GM12878 (cell line): ENCODE results near the gene SYT14. TPM values are rescaled to one million over a fixed set of nuclear protein-coding genes. Genes with fewer than 3 reads are reported as not detected.

ENCODE experiments used
- ATAC-seq: fragments of 200-7000 bp; cut with Tn5 transposase; 3 replicates; pipeline ENCODE4 v1.9.1; 2020; ENCODE audit warnings: mild to moderate bottlenecking, moderate library complexity
- BruUV-seq: library from RNA; stranded (reverse); fragments of 400-500 nt; replicated peaks from 2 replicates; lab custom pipeline; 2021; lab: Mats Ljungman, UMichigan
- CTCF ChIA-PET: fragments of 300-600 bp; sonication (Branson Sonifier 250); formaldehyde crosslinking; extraction: SDS; loops from one replicate; lab custom pipeline; 2021; ENCODE audit warnings: inconsistent platforms; lab: Yijun Ruan, JAX
- POLR2A ChIA-PET: fragments of 350-600 bp; formaldehyde crosslinking; extraction: SDS; loops from one replicate; lab custom pipeline; 2021; ENCODE audit warnings: inconsistent platforms; lab: Charles Lee
- RAD21 ChIA-PET: fragments of 300-600 bp; sonication (Branson Sonifier 250); formaldehyde crosslinking; loops from one replicate; lab custom pipeline; 2023; ENCODE audit warnings: antibody characterized with exemption; ENCODE audit not compliant: unreplicated experiment; lab: Charles Lee
- SMC1A ChIA-PET: fragments of 300-600 bp; sonication (Branson Sonifier 250); formaldehyde crosslinking; loops from one replicate; lab custom pipeline; 2023; ENCODE audit not compliant: unreplicated experiment, uncharacterized antibody; lab: Charles Lee
- DNase-seq: peaks from one replicate; pipeline ENCODE4 v3.0.0-alpha.2; 2011; ENCODE audit warnings: low read depth, low spot score
- FAIRE-seq: peaks from 3 replicates; lab custom pipeline; 2011; peaks lifted over from hg19 to GRCh38; lab: Jason Lieb, UNC
- H2AFZ ChIP-seq: 2 replicates; pipeline ENCODE4 v1.6.0; 2011; ENCODE audit warnings: low read depth, low read length, control low read depth; ENCODE audit not compliant: control insufficient read depth
- H3K27ac ChIP-seq: 2 replicates; pipeline ENCODE4 v1.5.1; 2011; ENCODE audit warnings: control low read depth; ENCODE audit not compliant: control insufficient read depth, insufficient read depth
- H3K27me3 ChIP-seq, 2 experiments: replicated peaks in 1 of 2; 2 replicates each; pipeline versions ENCODE4 v1.6.0 to v1.6.1; 2011; ENCODE audit warnings: low read length in 1 of 2; ENCODE audit not compliant: control insufficient read depth in 2 of 2, insufficient read depth in 2 of 2
- H3K36me3 ChIP-seq, 2 experiments: 2 replicates each; pipeline ENCODE4 v1.5.1; 2011; ENCODE audit warnings: low read length in 1 of 2; ENCODE audit not compliant: control insufficient read depth in 2 of 2, insufficient read depth in 2 of 2
- H3K4me1 ChIP-seq: 2 replicates; pipeline ENCODE4 v1.6.1; 2011; ENCODE audit warnings: mild to moderate bottlenecking, low read length, moderate library complexity, mixed read lengths; ENCODE audit not compliant: control insufficient read depth, insufficient read depth
- H3K4me2 ChIP-seq: 2 replicates; pipeline ENCODE4 v1.6.0; 2011; ENCODE audit warnings: control low read depth; ENCODE audit not compliant: control insufficient read depth, insufficient read depth
- H3K4me3 ChIP-seq: fragments of 200-600 bp; sonication (generic); 2 replicates; pipeline ENCODE4 v1.5.1; 2016
- H3K79me2 ChIP-seq: 2 replicates; pipeline ENCODE4 v1.6.0; 2011; ENCODE audit warnings: low read length; ENCODE audit not compliant: control insufficient read depth, insufficient read depth
- H3K9ac ChIP-seq: 2 replicates; pipeline ENCODE4 v1.8.0; 2011; ENCODE audit warnings: low read length, control low read depth, mixed read lengths; ENCODE audit not compliant: control insufficient read depth, insufficient read depth
- H3K9me3 ChIP-seq: replicated peaks from 3 replicates; pipeline ENCODE4 v1.5.1; 2011; ENCODE audit warnings: mild to moderate bottlenecking, low read length; ENCODE audit not compliant: control insufficient read depth, insufficient read depth
- H4K20me1 ChIP-seq: 2 replicates; pipeline ENCODE4 v1.6.0; 2011; ENCODE audit not compliant: control insufficient read depth, insufficient read depth
- BRCA1 ChIP-seq: IDR thresholded peaks from 2 replicates; pipeline ENCODE4 v1.6.1; 2011; ENCODE audit warnings: low read depth, low read length, improper control_type of control experiment
- CHD1 ChIP-seq: IDR thresholded peaks from 2 replicates; pipeline ENCODE4 v1.6.1; 2012; ENCODE audit warnings: low read depth, low read length, improper control_type of control experiment
- EED ChIP-seq: sonication (generic); IDR thresholded peaks from 2 replicates; pipeline ENCODE4 v1.6.1; 2016; ENCODE audit warnings: antibody characterized with exemption, low read depth
- ESRRA ChIP-seq: IDR thresholded peaks from 2 replicates; pipeline ENCODE4 v1.6.1; 2012; ENCODE audit warnings: mild to moderate bottlenecking, low read length, improper control_type of control experiment
- FOXK2 ChIP-seq: fragments of 450-650 bp; IDR thresholded peaks from 2 replicates; pipeline ENCODE4 v1.6.1; 2017; ENCODE audit warnings: mild to moderate bottlenecking, moderate library complexity
- HCFC1 ChIP-seq: fragments of 150-350 bp; IDR thresholded peaks from 2 replicates; pipeline ENCODE4 v1.6.1; 2014; ENCODE audit warnings: low read length
- HDGF ChIP-seq: fragments of 450-650 bp; IDR thresholded peaks from 2 replicates; pipeline ENCODE4 v1.6.1; 2016; ENCODE audit warnings: antibody characterized with exemption
- KAT2A ChIP-seq: conservative IDR thresholded peaks from 2 replicates; pipeline ENCODE4 v1.6.1; 2011; ENCODE audit warnings: low read depth, low read length; ENCODE audit not compliant: control insufficient read depth
- MXI1 ChIP-seq: fragments of 150-350 bp; IDR thresholded peaks from 2 replicates; pipeline ENCODE4 v1.6.1; 2011; ENCODE audit warnings: low read depth, mild to moderate bottlenecking, inconsistent platforms, low read length, improper control_type of control experiment
- MYC ChIP-seq: IDR thresholded peaks from 2 replicates; pipeline ENCODE4 v1.6.1; 2011; ENCODE audit warnings: mild to moderate bottlenecking, low read length, moderate library complexity, inconsistent platforms; ENCODE audit not compliant: insufficient read depth, insufficient replicate concordance, insufficient read length, severe bottlenecking
- PML ChIP-seq: IDR thresholded peaks from 2 replicates; pipeline ENCODE4 v1.6.1; 2012; ENCODE audit warnings: low read length, inconsistent platforms
- POLR2AphosphoS5 ChIP-seq: IDR thresholded peaks from 2 replicates; pipeline ENCODE4 v1.6.1; 2011; ENCODE audit warnings: mild to moderate bottlenecking, low read length, inconsistent platforms
- POU2F2 ChIP-seq: IDR thresholded peaks from 3 replicates; pipeline ENCODE4 v1.6.1; 2011; ENCODE audit warnings: low read depth, mild to moderate bottlenecking, low read length, borderline replicate concordance
- RBBP5 ChIP-seq: fragments of 200-600 bp; sonication (generic); conservative IDR thresholded peaks from 2 replicates; pipeline ENCODE4 v1.6.1; 2016
- TCF7 ChIP-seq: IDR thresholded peaks from 2 replicates; pipeline ENCODE4 v1.6.1; 2014; ENCODE audit warnings: antibody characterized with exemption, borderline replicate concordance
- YY1 ChIP-seq: IDR thresholded peaks from 2 replicates; pipeline ENCODE4 v1.6.1; 2011; ENCODE audit warnings: low read depth, mild to moderate bottlenecking, low read length
- WGBS: methylation state at CpG from one replicate; pipeline ENCODE4 v1.1.6; 2016; ENCODE audit warnings: low lambda C conversion rate; ENCODE audit not compliant: insufficient replicate concordance, insufficient coverage; ENCODE audit errors: missing lambda C conversion rate; 5-methylcytosine and 5-hydroxymethylcytosine counted together
- in situ Hi-C: fragments of 300-500 bp; cut with MboI; formaldehyde crosslinking; loops from 9 replicates; pipeline ENCODE4 v1.14.3; 2018; ENCODE audit warnings: mixed read lengths
- intact Hi-C: fragments of 100-400 bp; cut with micrococcal nuclease; formaldehyde crosslinking; loops from one replicate; pipeline ENCODE4 v1.14.2; 2022; ENCODE audit not compliant: unreplicated experiment
- polyA plus RNA-seq, 11 experiments: library from polyadenylated mRNA; depleted of rRNA in 4 of 11; unstranded in 6 of 11; stranded (reverse) in 5 of 11; fragments of >200 nt; fragmentation: Nextera tagmentation in 4 of 11; fragmentation: Illumina TruSeq in 1 of 11; extraction: Ambion mirVana in 4 of 11; extraction: Trizol in 1 of 11; gene quantifications; 1 replicate in 1 of 11; 2 replicates in 10 of 11; pipeline versions ENCODE4 v1.2.1 to v1.2.3, GENCODE V29; 2011 to 2016; ENCODE audit warnings: inconsistent platforms in 2 of 11, missing spikeins in 2 of 11, low read depth in 1 of 11
- total RNA-seq, 4 experiments: library from RNA; depleted of rRNA in 3 of 4; stranded (reverse); fragments of >200 nt in 3 of 4; fragmentation: Illumina TruSeq in 1 of 4; extraction: Trizol in 1 of 4; gene quantifications; 2 replicates each; pipeline versions ENCODE4 v1.2.1 to v1.2.3, GENCODE V29; 2013 to 2021
- TF ChIP-seq, protein P1 (sequence below): IDR thresholded peaks from 2 replicates; pipeline ENCODE4 v1.6.1; 2011; ENCODE audit warnings: borderline replicate concordance, low read depth, mild to moderate bottlenecking, moderate library complexity, low read length; ENCODE audit not compliant: insufficient read depth, poor library complexity, severe bottlenecking

The SYT14 gene
- total and polyA plus RNA-seq, 10 of the 15 experiments (the other 5 are each of a cell fraction or from before 2014, with no cell fraction given) = under 0.01 TPM; not detected in 9

DNA sequence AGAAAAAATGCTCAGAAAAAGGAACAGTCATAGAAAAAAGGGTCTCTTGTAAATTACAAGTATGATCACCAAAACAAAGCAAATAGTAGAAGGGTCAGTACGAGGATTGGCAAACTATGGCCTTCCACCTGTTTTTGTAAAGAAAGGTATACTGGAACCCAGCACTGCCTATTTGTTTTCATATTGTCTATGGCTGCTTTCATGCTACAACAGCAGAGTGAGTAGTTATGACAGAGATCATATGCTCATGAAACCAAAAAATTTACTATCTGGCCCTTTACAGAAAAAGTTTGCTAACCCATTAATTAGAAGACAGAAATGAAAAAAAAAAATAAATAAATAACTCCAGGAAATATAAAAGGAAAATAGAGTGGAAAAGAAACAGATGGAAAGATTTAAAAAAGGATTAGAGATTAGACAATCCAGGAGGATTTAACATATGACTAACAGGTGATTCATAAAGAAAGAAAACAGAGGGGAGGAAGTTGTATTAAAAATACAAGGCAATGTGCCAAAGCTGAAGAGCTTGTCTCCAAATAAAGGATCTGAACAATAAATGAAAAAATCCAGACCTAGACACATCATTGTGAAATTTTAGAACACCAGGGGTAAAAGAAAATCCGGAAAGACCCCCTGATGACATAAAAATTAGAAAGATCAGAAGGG, 186.0 kb downstream of the SYT14 start:
- ATAC-seq (no peak), DNase-seq (no peak), FAIRE-seq (no peak)
- SMC1A ChIA-PET = no interaction called here
- no peaks in the 10 kb centered on the region for H3K36me3 ChIP-seq
- intact Hi-C loops (no loop called here), in situ Hi-C loops (no loop called here)
- BruUV-seq = no TSS peak
- no peaks in the 10 kb centered on the region for H4K20me1 ChIP-seq
- no peak overlapping the region for H3K9ac ChIP-seq
- no peak overlapping the region for H3K27ac ChIP-seq
- RAD21 ChIA-PET = no interaction called here
- 3% methylated on average over 2 of the region's 2 CpGs for WGBS
- H3K27me3 ChIP-seq = no peaks in the 10 kb centered on the region
- no peaks in the 10 kb centered on the region for H3K4me1 ChIP-seq
- POLR2A ChIA-PET = no interaction called here
- CTCF ChIA-PET = no interaction called here
- H3K4me3 ChIP-seq = no peak overlapping the region
- no peak for TF ChIP-seq TCF7
- TF ChIP-seq POU2F2 = no peak
- no peak for TF ChIP-seq CHD1
- no peak for TF ChIP-seq EED
- no peak for TF ChIP-seq MXI1
- TF ChIP-seq ESRRA = no peak
- TF ChIP-seq, protein P1, sequence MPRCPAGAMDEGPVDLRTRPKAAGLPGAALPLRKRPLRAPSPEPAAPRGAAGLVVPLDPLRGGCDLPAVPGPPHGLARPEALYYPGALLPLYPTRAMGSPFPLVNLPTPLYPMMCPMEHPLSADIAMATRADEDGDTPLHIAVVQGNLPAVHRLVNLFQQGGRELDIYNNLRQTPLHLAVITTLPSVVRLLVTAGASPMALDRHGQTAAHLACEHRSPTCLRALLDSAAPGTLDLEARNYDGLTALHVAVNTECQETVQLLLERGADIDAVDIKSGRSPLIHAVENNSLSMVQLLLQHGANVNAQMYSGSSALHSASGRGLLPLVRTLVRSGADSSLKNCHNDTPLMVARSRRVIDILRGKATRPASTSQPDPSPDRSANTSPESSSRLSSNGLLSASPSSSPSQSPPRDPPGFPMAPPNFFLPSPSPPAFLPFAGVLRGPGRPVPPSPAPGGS = no peak
- no peak for TF ChIP-seq POLR2AphosphoS5
- TF ChIP-seq FOXK2 = no peak
- no peak for TF ChIP-seq RBBP5
- TF ChIP-seq BRCA1 = no peak
- TF ChIP-seq KAT2A = no peak
- TF ChIP-seq HDGF = no peak
- no peak for TF ChIP-seq MYC
- no peak for TF ChIP-seq YY1
- TF ChIP-seq HCFC1 = no peak
- TF ChIP-seq PML = no peak
- H2AFZ ChIP-seq = no peak overlapping the region
- H3K4me2 ChIP-seq = no peak overlapping the region
- H3K9me3 ChIP-seq = no peaks in the 10 kb centered on the region
- H3K79me2 ChIP-seq = no peaks in the 10 kb centered on the region
